ENCODE results near the gene ADSS2. TPM values are rescaled to one million over a fixed set of nuclear protein-coding genes. Genes with fewer than 3 reads are reported as not detected.

The ADSS2 gene
- total RNA-seq, 4 donors from 2014 or later, result 33.7 to 59.9 (median 42.2) TPM

GRCh38 chr1:244371242-244372141 lies 80.2 kb downstream of the ADSS2 start:
- no peaks in the 10 kb centered on the region for H3K4me1 ChIP-seq
- no peaks in the 10 kb centered on the region for H3K27me3 ChIP-seq
- no peak overlapping the region for H3K27ac ChIP-seq
- intact Hi-C loops (cut with DNase I), result no loop called here
- WGBS, 2 donors, result 77 to 85% methylated on average over 11 of the region's 11 CpGs
- no peaks in the 10 kb centered on the region for H3K36me3 ChIP-seq
- no peak for DNase-seq
- H3K4me3 ChIP-seq (replicated peaks in 1 of 3), result no peak overlapping the region
- H3K9me3 ChIP-seq, result no peaks in the 10 kb centered on the region
- TF ChIP-seq POLR2A (IDR thresholded peaks at IDR 0.05), result no peak
- no peak for TF ChIP-seq CTCF (IDR thresholded peaks at IDR 0.05)

GRCh38 chr1:244370060-244370637 lies 81.6 kb downstream of the ADSS2 start:
- Histone ChIP-seq H3K9me3 (no peaks in the 10 kb centered on the region), H3K4me1 (no peaks in the 10 kb centered on the region), H3K27ac (no peak overlapping the region), H3K4me3 (replicated peaks in 1 of 3) (no peak overlapping the region), H3K36me3 (no peaks in the 10 kb centered on the region), H3K27me3 (no peaks in the 10 kb centered on the region)
- no peak for TF ChIP-seq POLR2A (IDR thresholded peaks at IDR 0.05)
- TF ChIP-seq CTCF (IDR thresholded peaks at IDR 0.05), result no peak
- WGBS, 2 donors, result 63 to 79% methylated on average over 8 of the region's 8 CpGs
- no peak for DNase-seq
- intact Hi-C loops (cut with DNase I), result no loop called here

GRCh38 chr1:244369256-244370057 lies 82.3 kb downstream of the ADSS2 start:
- DNase-seq, result no peak
- Histone ChIP-seq H3K27me3 (no peaks in the 10 kb centered on the region), H3K9me3 (no peaks in the 10 kb centered on the region), H3K36me3 (no peaks in the 10 kb centered on the region), H3K4me3 (replicated peaks in 1 of 3) (no peak overlapping the region), H3K4me1 (no peaks in the 10 kb centered on the region), H3K27ac (no peak overlapping the region)
- WGBS, 2 donors, result 72 to 77% methylated on average over 18 of the region's 18 CpGs
- intact Hi-C loops (cut with DNase I), result no loop called here
- TF ChIP-seq POLR2A (IDR thresholded peaks at IDR 0.05) (no peak), CTCF (IDR thresholded peaks at IDR 0.05) (no peak)

- H3K4me1 ChIP-seq, result no peaks in the 10 kb centered on the region
- H3K27ac ChIP-seq, result no peak overlapping the region
- TF ChIP-seq CTCF (IDR thresholded peaks at IDR 0.05), result no peak
- no peak for TF ChIP-seq POLR2A (IDR thresholded peaks at IDR 0.05)
- H3K27me3 ChIP-seq, result no peaks in the 10 kb centered on the region
- H3K4me3 ChIP-seq (replicated peaks in 1 of 3), result no peak overlapping the region
- 84 to 86% methylated on average over 5 of the region's 5 CpGs for WGBS, 2 donors
- no peaks in the 10 kb centered on the region for H3K36me3 ChIP-seq
- no peak for DNase-seq
- H3K9me3 ChIP-seq, result no peaks in the 10 kb centered on the region
- intact Hi-C loops (cut with DNase I), result no loop called here
Observed at GRCh38 chr1:244368279-244368678, 83.4 kb downstream of the ADSS2 start.
